IMR-90 (cell line): ENCODE data around the gene RGMB. TPM values are rescaled to one million over a fixed set of nuclear protein-coding genes. Genes with fewer than 3 reads are reported as not detected.
A peak's percentile ranks its signal among the peaks of the same experiment; 100 is the strongest.

Source experiments
- BHLHE40 ChIP-seq: fragments of 150-350 bp; IDR thresholded peaks from 2 replicates; pipeline ENCODE4 v1.6.1; 2016; ENCODE audit warnings: mild to moderate bottlenecking, low read depth, low read length
- MAZ ChIP-seq: IDR thresholded peaks from 2 replicates; pipeline ENCODE4 v1.6.1; 2012; ENCODE audit warnings: low read depth, mild to moderate bottlenecking, low read length, improper control_type of control experiment, moderate library complexity, borderline replicate concordance
- polyA plus RNA-seq, 3 experiments: library from polyadenylated mRNA; depleted of rRNA; stranded (reverse); fragments of >200 nt; gene quantifications; 2 replicates each; pipeline ENCODE4 v1.2.3, GENCODE V29; 2012; ENCODE audit warnings: low replicate concordance in 1 of 3
- total RNA-seq: library from RNA; depleted of rRNA; stranded (reverse); fragments of >200 nt; gene quantifications from 2 replicates; pipeline ENCODE4 v1.2.3, GENCODE V29; 2012
- TF ChIP-seq, protein P1 (sequence below): fragments of 150-350 bp; IDR thresholded peaks from 2 replicates; pipeline ENCODE4 v1.6.1; 2017; ENCODE audit warnings: mild to moderate bottlenecking, antibody characterized with exemption, low read length, low read depth

The RGMB gene
- total and polyA plus RNA-seq, 2 of the 4 experiments (the other 2 are of a cell fraction) = 74.4 to 129 TPM

DNA sequence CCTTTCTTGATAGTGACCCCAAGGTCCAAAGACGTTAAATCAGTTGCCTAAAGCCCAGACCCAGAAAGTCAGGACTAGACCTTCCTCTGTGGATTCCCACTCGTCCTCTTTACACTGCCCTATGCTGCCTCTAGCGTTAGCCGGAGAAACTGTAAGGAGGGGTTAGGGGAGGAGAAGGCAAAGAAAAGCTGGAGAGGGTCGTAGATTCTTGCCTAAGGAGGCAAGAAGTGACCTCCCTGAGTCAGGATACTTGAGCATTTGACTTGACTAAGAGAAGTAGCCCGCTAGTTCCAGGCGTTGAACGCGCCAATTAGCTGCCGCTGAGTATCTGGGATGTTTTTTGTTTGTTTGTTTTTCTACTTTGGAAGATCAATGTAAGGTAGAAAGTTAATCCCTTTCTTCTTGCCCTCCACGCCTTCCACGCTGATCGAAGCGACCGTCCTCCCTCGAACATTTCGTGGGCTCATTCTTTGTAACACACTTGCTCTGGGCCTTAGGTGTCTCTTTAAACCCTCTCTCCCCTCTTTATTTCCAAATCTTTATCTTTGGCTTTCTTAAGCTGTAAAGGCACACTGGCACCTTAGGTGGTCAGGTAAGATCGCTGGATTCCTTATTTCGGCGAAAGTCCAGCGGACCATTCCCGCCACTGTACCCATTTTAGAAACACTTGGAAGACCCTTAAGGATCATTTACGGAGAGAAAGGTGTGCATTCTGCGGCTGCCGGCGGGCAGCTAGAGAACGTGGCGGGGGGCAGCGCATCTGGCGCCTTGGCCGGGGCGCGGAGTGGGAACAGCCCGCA lies 5.1 kb upstream of the RGMB start (continued):
- TF ChIP-seq, protein P1, sequence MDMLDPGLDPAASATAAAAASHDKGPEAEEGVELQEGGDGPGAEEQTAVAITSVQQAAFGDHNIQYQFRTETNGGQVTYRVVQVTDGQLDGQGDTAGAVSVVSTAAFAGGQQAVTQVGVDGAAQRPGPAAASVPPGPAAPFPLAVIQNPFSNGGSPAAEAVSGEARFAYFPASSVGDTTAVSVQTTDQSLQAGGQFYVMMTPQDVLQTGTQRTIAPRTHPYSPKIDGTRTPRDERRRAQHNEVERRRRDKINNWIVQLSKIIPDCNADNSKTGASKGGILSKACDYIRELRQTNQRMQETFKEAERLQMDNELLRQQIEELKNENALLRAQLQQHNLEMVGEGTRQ = no peak
- TF ChIP-seq BHLHE40 (no peak), MAZ (peak; percentile 70; the same call in 1 of the 2 replicates)
